Activated CD8-positive, alpha-beta memory T cell treated with anti-CD3 and anti-CD28 coated beads for 24 hours (primary cell): ENCODE data around the gene KRTAP16-1.
"Not testable (repeated sequence)": the region's sequence is repeated elsewhere in the genome, so short reads cannot be mapped to it uniquely, and the experiment has no call there.

Experiments
- DNase-seq: peaks from one replicate; pipeline ENCODE4 v3.0.0-alpha.2; 2020

KRTAP16-1 gene

DNA sequence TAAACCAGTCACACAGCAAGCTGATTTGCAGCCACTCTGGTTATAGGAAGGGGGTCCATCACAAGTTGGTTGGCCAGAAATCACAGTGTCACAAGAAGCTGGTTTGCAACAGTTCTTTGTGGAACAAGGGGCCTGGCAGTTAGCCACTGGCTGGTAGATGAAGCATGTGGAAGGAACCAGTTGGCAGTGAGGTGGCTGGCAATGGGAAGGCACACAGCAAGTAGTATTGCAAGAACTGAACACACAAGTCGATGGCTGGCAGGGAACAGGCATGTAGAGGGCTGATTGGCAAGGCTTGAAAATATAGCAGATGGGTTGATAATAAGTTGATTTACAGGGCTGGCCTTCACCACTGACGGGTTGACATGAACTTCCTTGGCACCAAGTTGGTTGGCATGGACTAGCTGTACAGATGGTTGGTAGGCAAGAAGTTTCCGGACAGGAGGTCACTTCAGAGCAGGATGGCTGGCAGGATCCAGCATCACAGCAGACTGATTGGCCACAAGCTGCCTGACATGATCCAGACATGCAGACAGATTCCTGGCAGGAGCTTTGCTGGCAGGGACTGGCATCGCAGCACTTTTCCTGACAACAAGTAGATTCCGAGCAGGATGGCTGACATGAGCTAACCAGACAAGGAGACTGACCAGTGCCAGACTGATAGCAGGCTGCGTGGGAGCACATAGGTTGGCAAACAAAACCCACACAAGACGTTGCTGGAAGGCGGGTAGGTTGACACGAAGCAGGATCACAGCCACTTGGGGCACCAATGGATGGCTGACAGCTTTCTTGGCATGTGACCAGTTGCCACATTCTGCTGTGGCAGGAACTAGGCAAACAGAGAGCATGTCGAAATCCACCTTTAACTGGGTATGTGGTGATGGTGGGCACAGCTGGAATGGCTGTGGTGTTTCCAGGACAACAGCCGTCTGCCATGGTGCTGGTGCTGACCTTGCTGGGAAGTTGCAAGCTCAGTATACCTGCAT lies 6.9 kb downstream of the KRTAP16-1 start, which contains the start of gene KRTAP29-1:
KRTAP29-1 (minus strand) TSS at position 936 of the 986 bp plus-strand sequence; CDS start at position 936, 0 bp downstream.
- DNase-seq = no peak

DNA sequence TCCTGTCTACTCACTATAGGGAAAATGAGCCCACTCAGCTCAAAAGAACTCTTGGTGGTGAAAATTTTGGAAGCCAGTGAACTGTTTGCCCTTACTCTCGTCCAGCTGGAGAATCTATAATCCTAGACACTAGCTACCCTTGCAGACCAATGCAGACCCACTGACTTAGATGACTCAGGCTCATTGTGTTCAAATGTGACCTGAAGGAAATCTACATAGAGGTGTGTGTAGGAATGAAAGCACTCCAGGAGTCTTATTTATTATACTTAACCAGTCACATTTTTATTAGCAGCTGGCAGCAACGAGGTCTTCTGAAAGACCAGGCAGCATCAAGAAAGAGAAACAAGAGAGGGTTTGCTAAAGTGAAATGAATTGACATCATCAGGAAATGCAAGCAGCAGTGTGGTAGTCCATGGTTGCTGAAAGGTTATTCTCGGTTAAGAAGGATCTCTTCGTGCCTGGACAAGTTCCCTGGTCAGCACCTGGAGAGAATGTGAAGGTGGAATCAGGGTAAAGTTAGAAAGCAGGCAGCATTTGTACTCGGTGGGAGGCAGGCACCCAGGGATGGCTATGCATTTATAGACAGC lies 7.8 kb downstream of the KRTAP16-1 start:
- DNase-seq = no peak

DNA sequence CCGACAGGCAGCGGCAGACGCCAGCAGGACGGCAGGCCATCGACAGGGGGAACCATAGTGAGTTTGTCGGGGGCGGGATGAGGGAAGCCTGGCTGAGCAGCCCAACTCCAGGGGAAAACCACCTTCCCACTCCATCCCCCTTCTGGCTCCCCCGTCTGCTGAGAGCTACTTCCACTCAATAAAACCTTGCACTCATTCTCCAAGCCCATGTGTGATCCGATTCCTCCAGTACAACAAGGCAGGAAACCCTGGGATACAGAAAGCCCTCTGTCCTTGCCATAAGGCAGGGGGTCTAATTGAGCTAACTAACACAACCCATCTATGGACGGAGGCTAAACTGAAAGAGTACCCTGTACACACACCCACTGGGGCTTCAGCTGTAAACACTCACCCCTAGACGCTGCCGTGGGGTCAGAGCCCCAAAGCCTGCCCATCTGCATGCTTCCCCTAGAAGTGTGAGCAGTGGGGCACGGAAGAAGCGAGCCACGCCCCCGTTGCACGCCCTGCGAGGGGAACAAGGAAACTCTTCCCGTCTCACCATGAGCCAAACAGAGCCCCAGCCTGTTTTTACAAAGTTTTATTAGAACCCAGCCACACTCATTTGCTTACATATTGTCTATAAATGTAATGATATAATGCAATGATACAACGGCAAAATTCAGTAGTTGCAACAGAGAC lies 10.5 kb downstream of the KRTAP16-1 start:
- no peak for DNase-seq

DNA sequence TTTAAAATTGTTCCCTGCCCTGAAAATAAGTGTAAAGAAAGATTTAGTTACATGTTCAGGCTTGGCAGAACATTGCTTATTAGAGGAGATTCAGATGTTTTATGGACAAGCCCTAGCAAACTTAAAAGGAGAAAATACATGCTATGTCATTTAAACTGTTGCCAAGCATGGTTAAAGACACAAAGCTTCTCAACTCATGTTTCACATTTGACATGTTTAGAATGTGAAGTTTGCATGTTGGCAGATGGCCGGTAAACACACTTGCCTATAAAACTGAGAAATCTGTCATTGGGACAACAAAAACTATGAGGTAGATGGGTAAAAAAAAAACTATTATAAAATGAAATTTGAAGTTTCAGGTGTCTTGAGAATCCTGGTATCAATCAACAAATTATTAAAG lies 12.3 kb downstream of the KRTAP16-1 start:
- DNase-seq = no peak

DNA sequence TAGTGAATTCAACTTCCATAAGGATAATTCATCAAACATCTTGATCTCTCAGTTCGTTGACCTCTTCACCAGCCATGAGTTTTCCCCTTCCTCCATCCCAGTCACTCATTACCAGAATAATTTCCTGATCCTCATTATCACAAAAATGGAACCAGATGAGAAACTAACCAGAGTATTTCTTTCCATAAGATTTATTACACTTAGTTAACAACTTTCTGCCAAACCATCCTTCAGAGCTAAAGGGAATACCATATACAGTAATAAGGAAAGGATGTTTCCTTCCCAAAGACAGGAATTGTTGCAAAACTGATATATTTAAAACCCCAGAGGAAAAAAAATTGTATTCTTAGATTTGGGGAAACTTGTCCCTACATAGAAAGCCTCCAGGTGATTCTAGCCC lies 15.1 kb downstream of the KRTAP16-1 start:
- DNase-seq = no peak

DNA sequence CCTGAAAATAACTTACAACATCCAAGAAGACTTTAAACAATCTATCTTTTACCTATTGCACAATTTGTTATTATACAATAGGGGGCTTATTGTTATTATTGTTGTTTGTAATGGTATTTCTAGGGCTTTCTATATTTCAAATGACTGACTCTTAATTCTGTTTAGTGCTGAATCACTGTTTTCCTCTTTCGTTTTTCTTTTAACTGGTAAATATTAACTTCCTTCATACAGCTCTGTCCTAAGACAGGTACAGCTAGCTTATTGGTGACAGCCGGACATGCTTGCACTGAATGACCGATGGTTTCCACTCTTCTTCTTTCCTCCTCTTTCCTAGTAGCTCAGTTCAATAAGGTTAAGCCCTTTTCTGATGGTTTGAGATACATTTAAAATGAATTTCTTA lies 22.1 kb downstream of the KRTAP16-1 start:
- DNase-seq = no peak

DNA sequence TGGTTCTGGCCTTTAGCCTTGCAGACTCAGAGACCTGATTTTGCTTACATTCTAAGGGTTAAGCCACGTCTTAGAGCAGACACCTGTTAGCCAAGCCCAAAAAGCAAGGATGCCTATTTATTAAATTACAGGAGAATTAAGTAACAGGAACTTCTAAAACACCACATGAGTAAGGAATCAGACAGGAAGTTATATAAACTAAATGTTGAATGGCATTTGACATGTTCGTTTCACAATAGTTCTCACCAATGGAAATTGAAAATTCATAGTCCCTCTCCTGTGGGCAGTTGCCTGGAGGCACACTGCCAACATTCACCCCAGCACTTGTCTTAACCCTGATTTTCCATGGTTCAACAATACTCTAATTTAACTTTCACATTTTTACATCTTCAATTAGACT lies 24.6 kb downstream of the KRTAP16-1 start:
- DNase-seq = no peak

DNA sequence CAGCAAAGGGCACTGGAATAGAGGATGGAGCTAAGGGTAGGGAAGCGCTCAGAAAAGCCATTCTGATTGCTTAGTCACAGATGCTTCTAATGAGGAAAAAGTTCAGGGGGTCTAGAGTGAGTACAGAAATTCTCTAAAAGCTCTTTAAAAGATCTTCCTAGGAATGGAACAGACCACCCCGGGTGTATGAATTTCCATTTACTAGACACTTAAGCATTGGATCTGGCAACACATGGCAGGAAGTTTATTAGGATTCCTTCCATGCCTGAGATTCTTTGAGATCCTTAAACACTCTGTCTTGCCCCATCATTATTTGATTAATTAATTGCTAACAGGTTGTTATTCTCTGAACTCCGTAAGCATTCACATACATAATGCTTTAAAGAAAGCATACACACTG lies 25.1 kb downstream of the KRTAP16-1 start:
- DNase-seq = no peak

DNA sequence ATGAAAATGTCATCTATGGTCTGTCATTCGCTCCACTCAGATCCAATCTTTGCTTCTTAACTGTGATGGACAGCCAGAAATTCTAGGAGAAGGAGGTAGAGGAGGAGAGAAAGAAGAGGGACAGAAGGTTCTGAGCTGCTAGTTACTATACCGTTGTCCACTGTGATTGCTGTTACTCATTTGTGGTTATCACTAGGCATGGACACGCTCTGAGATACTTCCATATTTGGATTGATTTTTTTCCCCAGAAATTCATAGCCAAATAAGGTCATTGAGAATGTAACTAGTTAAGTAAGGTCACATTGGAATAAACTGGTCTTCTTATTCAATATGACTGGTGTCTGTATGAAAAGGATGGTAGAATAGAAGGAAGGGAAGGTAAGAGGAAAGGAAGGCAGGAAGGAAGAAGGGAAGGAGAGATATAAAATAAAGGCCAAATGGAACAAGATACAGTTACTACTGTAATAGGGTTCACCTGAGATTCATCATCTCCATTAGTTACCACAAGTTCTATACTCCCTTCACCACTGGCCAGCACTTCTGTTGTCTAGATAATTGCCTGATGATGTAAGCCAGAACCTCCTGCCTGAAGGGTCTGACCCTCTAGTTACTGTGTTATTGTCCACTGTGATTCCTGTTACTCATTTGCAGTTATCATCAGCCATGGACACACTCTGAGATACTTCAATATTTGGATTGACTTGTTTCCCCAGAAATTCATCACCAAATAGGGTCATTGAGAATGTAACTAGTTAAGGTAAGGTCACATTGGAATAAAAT lies 30.7 kb downstream of the KRTAP16-1 start:
- DNase-seq = no peak

DNA sequence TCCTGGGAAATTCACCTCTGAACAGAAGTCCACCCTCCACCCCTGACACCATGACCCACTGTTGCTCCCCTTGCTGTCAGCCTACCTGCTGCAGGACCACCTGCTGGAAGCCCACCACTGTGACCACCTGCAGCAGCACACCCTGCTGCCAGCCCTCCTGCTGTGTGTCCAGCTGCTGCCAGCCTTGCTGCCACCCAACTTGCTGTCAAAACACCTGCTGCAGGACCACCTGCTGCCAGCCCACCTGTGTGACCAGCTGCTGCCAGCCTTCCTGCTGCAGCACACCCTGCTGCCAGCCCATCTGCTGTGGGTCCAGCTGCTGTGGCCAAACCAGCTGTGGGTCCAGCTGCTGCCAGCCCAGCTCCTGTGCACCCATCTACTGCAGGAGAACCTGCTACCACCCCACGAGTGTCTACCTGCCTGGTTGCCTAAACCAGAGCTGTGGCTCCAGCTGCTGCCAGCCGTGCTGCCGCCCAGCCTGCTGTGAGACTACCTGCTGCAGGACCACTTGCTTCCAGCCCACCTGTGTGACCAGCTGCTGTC lies 33.4 kb downstream of the KRTAP16-1 start, which contains the start of gene KRTAP9-7:
KRTAP9-7 (plus strand) TSS at position 51 of the 543 bp plus-strand sequence; CDS start at position 51, 0 bp downstream.
- not testable (repeated sequence) for DNase-seq

DNA sequence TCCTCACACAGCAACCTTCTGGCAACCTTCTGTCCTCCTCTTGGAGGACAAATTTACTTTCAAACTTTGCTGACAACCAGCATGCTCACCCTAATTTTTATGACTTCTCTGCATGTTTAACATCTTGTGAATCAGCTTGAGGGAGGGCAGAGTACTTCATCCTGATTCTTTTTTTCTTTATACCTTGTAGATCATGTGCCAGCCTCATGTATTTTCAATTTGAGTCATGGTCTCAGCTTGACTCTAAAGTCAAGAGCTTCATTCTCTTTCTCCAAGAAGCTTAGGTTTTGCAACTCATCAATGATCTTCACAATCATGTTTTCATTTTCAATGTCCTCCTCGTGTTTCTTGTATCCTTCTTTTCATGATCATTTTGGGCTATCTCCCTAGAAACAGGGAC lies 37.3 kb downstream of the KRTAP16-1 start:
- DNase-seq = no peak

DNA sequence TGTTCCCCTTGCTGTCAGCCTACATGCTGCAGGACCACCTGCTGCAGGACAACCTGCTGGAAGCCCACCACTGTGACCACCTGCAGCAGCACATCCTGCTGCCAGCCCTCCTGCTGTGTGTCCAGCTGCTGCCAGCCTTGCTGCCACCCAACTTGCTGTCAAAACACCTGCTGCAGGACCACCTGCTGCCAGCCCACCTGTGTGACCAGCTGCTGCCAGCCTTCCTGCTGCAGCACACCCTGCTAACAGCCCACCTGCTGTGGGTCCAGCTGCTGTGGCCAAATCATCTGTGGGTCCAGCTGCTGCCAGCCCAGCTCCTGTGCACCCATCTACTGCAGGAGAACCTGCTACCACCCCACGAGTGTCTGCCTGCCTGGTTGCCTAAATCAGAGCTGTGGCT lies 37.8 kb downstream of the KRTAP16-1 start:
- not testable (repeated sequence) for DNase-seq

DNA sequence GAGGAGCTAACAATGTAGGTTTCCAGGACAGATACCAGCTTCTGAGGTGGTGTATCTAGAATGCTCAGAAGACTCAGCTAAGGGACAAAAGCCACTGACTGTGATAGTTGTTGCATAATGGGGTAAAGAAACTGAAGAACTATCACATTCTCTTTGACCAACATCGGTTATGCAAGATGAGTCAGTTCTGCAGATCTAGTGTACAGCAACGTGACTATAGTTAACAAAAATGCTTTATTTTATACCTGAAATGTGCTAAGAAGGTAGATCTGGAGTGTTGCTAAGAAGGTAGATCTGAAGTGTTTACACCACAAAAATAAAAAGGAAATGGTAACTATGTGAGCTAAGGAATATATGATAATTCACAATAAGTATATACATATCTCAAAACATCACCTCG lies 41.4 kb downstream of the KRTAP16-1 start:
- DNase-seq = no peak

DNA sequence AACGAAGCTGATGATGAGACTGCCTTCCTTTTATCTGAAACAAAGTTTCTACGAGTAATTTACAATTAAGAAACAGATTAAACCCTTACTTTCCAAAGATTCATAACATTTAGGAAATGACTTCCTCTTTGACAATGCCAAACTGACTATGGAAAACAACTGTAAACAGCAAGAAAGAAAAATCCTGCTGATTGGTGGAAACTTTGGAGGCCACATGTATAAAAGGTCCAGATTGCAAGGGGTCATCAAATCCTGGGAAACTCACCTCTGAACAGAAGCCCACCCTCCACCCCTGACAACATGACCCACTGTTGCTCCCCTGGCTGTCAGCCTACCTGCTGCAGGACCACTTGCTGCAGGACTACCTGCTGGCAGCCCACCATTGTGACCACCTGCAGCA lies 44.0 kb downstream of the KRTAP16-1 start, which contains the start of gene KRTAP9-6:
KRTAP9-6 (plus strand) TSS at position 301 of the 400 bp plus-strand sequence; CDS start at position 301, 0 bp downstream.
- no peak for DNase-seq

DNA sequence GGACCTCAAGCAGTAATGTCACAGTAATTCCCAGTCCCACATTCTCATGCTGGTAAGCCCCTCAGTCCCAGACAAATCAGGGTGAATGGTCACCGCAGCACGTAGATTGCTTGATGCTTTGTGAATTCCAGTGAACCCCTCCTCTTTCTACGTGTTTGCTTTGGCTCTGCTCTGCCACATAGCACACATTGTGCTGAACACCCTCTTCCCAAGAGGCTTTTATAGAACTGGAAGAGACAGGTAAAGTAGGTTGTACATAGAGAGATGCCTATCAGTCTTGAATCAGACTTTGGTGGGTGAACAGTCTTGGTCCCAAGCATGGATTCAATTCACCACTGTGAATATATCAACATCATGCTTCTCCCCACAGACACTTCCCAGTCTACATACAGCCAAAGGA lies 44.5 kb downstream of the KRTAP16-1 start:
- no peak for DNase-seq

DNA sequence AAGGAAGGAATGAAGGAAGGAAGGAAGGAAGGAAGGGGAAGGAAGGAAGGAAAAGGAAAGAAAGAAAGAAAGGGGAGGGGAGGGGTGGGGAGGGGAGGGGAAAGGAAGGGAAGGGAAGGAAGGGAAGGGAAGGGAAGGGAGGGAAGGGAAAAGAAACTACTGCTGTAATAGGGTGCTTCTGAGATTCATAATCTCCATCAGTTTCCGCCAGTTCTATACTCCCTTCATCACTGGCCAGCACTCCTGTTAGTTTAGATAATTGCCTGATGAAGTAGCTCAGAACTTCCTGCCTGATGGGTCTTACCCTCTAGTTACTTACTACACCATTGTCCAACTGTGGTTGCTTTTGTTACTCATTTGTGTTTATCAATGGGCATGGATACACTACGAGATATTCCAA lies 45.9 kb downstream of the KRTAP16-1 start:
- no peak for DNase-seq

DNA sequence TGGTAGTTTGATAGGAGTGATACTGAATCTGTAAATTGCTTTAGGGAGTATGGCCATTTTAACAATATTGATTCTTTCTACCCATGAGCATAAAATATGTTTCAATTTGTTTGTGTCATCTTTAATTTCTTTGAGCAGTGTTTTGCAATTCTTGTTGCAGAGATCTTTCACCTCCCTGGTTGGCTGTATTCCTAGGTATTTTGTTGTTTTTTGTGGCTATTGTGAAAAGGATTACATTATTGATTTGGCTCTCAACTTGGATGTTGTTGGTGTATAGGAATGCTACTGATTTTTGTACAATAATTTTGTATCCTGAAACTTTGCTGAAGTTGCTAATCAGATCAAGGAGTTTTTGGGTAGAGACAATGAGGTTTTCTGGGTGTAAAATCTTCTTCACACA lies 50.7 kb downstream of the KRTAP16-1 start:
- DNase-seq = no peak
